Measurements from ENCODE around the gene FILIP1.

The FILIP1 gene

DNA sequence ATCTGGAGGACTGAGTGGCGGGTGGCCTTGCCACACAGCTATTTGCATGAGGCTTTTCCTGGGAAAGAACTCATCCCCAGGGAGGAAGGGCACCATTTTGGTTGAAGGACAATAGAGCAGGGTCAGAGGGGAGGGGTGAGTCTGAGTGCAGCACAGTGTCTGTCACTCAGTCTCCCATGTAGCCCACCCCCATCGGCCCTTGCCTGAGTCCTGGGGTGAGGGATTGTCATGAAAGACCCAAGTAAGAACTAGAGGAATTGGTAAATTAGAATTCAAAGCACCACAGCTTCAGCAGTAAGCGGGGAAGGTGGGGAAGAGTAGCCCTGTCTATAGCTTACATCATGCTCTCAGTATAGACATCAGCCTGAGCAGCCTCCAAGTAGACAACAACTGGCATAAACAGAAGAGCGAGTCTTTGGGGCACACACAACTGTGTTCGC lies 118.6 kb downstream of the FILIP1 start:
- no peak overlapping the region for H3K4me3 ChIP-seq (ENCODE audit: low read depth, low read length)
- TF ChIP-seq, protein P1, sequence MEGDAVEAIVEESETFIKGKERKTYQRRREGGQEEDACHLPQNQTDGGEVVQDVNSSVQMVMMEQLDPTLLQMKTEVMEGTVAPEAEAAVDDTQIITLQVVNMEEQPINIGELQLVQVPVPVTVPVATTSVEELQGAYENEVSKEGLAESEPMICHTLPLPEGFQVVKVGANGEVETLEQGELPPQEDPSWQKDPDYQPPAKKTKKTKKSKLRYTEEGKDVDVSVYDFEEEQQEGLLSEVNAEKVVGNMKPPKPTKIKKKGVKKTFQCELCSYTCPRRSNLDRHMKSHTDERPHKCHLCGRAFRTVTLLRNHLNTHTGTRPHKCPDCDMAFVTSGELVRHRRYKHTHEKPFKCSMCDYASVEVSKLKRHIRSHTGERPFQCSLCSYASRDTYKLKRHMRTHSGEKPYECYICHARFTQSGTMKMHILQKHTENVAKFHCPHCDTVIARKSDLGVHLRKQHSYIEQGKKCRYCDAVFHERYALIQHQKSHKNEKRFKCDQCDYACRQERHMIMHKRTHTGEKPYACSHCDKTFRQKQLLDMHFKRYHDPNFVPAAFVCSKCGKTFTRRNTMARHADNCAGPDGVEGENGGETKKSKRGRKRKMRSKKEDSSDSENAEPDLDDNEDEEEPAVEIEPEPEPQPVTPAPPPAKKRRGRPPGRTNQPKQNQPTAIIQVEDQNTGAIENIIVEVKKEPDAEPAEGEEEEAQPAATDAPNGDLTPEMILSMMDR (conservative IDR thresholded peaks at IDR 0.05; ENCODE audit: low read depth, low read length) = no peak
- no peak for DNase-seq (ENCODE audit: low read depth)

DNA sequence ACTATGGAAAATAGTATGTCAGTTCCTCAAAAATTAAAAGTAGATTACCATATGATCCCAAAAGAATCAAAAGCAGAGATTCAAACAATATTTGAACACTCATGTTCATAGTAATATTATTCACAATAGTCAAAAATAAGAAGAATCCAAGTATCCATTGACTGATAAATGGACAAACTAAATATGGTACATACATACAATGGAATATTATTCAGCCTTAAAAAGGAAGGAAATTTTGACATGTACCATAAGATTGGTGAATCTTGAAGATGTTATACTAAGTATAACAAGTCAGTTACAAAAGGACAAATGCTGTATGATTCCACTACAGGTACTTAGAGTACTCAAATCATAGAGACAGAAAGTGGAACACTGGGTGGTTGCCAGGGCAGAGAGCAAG lies 120.7 kb downstream of the FILIP1 start:
- no peak overlapping the region for H3K4me3 ChIP-seq (ENCODE audit: low read depth, low read length)
- TF ChIP-seq, protein P1 (conservative IDR thresholded peaks at IDR 0.05; ENCODE audit: low read depth, low read length) = no peak
- DNase-seq (ENCODE audit: low read depth) = no peak

DNA sequence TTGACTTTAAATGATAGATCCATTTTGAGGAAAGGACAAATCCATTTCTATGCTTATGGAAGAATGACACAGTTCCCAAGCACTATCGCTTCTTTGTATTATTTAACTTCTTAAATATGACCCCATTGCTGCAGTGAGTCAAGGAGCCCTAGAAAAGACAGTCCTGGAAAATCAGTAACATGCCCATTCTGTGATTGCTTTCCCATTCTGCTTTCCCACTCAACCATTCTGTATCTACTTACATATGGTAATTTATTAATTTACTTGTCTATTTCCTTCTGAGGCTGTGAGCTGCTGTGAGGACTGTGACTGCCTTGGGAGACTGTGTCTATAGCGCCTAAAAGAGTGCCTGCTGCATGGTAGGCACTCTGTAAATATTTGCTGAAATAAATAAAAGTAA lies 123.6 kb downstream of the FILIP1 start:
- no peak for DNase-seq (ENCODE audit: low read depth)
- TF ChIP-seq, protein P1 (conservative IDR thresholded peaks at IDR 0.05; ENCODE audit: low read depth, low read length) = no peak
- no peak overlapping the region for H3K4me3 ChIP-seq (ENCODE audit: low read depth, low read length)

DNA sequence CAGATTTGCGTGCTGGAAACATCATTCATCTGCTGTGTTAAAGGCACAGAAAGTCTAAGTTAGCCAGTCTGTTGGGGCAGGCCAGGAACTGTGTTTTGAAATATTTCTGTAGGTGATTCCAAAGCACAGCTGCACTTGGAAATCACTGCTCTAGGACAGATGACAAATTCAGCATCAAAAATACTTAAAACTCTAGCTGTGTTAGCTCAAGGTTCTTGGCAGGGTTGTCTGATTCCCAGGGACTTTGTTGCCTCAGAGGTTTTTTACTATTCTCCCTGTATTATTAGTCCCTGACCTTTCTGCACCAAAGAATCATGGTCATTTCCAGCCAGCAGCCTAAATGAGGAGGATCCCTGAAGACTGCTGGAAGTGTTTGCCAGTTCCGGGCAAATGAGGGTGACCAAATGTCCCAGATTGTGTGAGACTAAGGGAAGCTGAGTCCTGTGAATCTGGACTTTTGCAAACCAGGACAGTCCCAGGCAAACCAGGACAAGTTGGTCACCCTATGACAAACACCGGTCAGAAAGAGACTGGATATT lies 124.7 kb downstream of the FILIP1 start:
- DNase-seq (ENCODE audit: low read depth) = peak; percentile 18
- TF ChIP-seq, protein P1 (conservative IDR thresholded peaks at IDR 0.05; ENCODE audit: low read depth, low read length) = no peak
- H3K4me3 ChIP-seq (ENCODE audit: low read depth, low read length) = no peak overlapping the region

DNA sequence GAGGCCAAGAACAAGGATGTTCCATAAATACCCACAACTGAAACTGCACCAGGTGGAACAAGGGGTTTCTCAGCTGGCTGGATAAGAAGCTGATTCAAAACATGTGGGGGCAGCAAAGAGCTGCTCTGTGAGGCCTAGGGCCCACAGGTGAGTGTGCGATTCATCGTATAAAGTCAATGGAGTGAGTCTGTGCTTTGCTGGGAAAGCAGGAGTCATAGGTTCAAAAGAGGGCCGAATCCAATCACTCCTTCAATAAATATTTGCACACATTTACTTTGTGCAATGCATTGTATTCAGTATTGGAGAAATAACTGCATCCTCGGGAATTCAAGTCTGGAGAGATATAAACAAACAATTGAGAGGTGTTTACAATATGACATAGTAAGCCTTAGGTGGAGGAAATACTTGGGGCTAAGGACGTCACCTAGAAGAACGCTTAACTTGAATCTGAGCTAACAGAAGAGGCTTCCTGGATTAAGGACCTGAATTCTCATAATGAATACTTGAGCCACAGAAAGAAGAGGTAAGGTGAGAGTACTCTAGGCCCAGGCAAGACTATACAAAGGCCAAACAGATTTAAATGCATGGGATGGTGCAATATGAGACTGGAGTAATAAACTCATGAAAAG lies 125.3 kb downstream of the FILIP1 start:
- peak; percentile 63 for DNase-seq (ENCODE audit: low read depth)
- TF ChIP-seq, protein P1 (conservative IDR thresholded peaks at IDR 0.05; ENCODE audit: low read depth, low read length) = peak; percentile 77
- H3K4me3 ChIP-seq (ENCODE audit: low read depth, low read length) = no peak overlapping the region

DNA sequence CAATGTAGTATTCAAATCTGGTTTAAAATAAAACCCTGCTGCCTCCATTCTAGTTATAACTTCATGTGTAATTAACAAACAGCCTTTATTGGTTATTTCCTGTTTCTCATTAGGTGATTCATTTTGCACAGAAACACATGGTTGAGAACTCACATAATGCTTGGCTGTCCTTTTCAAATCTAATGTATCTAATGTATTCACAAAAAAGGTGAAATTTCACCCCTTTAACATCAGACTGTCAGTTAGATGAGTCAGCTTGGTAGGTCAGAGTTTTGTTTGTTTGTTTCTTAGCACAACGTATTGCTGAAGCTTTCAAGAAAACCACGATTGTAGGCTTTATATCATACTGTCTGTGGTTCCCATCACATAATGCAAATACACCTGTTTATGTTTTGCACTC lies 130.3 kb downstream of the FILIP1 start:
- H3K4me3 ChIP-seq (ENCODE audit: low read depth, low read length) = no peak overlapping the region
- TF ChIP-seq, protein P1 (conservative IDR thresholded peaks at IDR 0.05; ENCODE audit: low read depth, low read length) = no peak
- peak; percentile 12 for DNase-seq (ENCODE audit: low read depth)

DNA sequence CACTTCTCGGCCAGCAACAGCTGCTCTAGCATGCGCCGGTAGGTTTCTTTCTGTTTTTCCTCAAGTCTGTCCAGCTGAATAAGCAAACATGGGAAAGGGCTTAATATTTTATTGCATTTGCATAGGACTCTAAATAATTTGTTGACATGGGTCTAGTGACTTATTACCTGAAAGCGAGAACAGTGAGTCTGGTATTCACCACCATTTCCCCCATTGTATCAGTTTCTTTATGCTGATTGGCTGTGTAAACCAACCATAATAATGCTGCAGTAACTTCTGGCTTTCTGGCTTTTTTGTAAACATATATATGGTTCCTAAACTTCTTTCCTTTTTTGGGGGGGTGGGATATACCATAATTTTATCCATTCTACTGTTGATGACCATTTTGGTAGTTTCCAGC lies 140.0 kb downstream of the FILIP1 start:
- no peak for DNase-seq (ENCODE audit: low read depth)
- TF ChIP-seq, protein P1 (conservative IDR thresholded peaks at IDR 0.05; ENCODE audit: low read depth, low read length) = no peak

More for the DNA sequence above, 140.0 kb downstream of the FILIP1 start:
- H3K4me3 ChIP-seq (ENCODE audit: low read depth, low read length) = no peak overlapping the region
